ENCODE measurements around the gene SLC7A7. TPM values are rescaled to one million over a fixed set of nuclear protein-coding genes. Genes with fewer than 3 reads are reported as not detected.
"Not testable (repeated sequence)": the region's sequence is repeated elsewhere in the genome, so short reads cannot be mapped to it uniquely, and the experiment has no call there.

Gene SLC7A7
- total and polyA plus RNA-seq, 2 donors (not counting 1 experiment from before 2014, with no cell fraction given) = 6.3 to 9.5 TPM

GRCh38 chr14:22778084-22778483, 37.2 kb downstream of the SLC7A7 start:
- Histone ChIP-seq H3K9ac (ENCODE audit: insufficient read depth, low read length) (no peak overlapping the region), H3K79me2 (ENCODE audit: control insufficient read depth, insufficient read depth, low read length) (no peaks in the 10 kb centered on the region), H3K9me3 (ENCODE audit: control insufficient read depth, insufficient read depth, low read depth, low read length) (no peaks in the 10 kb centered on the region), H3K27ac (ENCODE audit: insufficient read depth, low read length) (no peak overlapping the region), H2AFZ (ENCODE audit: low read length) (no peak overlapping the region), H3K4me2 (ENCODE audit: extremely low read depth, insufficient read depth, low read length) (no peak overlapping the region), H4K20me1 (ENCODE audit: control insufficient read depth, extremely low read depth, insufficient read depth, low read length) (no peaks in the 10 kb centered on the region), H3K4me3 (replicated peaks in 1 of 4; ENCODE audit: control extremely low read depth in 1 of 4, insufficient read depth in 1 of 4, low read depth in 3 of 4, low read length in 4 of 4) (no peak overlapping the region), H3K27me3 (ENCODE audit: control insufficient read depth, insufficient read depth, low read length) (no peaks in the 10 kb centered on the region), H3K4me1 (ENCODE audit: control insufficient read depth, extremely low read depth, insufficient read depth, low read length) (no peaks in the 10 kb centered on the region), H3K36me3 (ENCODE audit: control insufficient read depth, insufficient read depth, low read length) (no peaks in the 10 kb centered on the region)
- DNase-seq (ENCODE audit: low read depth in 2 of 2) = no peak
- TF ChIP-seq EZH2 (IDR thresholded peaks at IDR 0.05; ENCODE audit: low read length, missing control alignments) = no peak
- TF ChIP-seq CTCF (conservative IDR thresholded peaks at IDR 0.05 in 1 of 2, IDR thresholded peaks at IDR 0.05 in 1 of 2; ENCODE audit: low read depth in 1 of 2, low read length in 2 of 2) = no peak

DNA sequence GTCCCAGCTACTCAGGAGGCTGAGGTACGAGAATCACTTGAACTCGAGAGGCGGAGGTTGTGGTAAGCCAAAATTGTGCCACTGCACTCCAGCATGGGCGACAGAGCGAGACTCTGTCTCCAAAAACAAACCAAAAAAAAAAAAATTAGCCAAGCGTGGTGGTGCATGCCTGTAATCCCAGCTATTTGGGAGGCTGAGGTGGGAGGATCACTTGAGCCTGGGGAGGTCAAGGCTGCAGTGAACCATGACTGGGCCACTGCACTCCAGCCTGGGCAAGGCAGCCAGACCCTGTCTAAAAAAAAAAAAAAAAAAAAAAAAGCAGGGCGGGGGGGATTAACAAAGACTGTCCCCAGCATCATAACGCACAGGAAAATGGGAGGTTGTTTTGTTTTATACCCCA, 38.4 kb downstream of the SLC7A7 start:
- not testable (repeated sequence) for DNase-seq (ENCODE audit: low read depth in 2 of 2); H3K79me2 ChIP-seq (ENCODE audit: control insufficient read depth, insufficient read depth, low read length); H3K36me3 ChIP-seq (ENCODE audit: control insufficient read depth, insufficient read depth, low read length); H3K27me3 ChIP-seq (ENCODE audit: control insufficient read depth, insufficient read depth, low read length); H3K4me3 ChIP-seq (replicated peaks in 1 of 4; ENCODE audit: control extremely low read depth in 1 of 4, insufficient read depth in 1 of 4, low read depth in 3 of 4, low read length in 4 of 4); H3K9ac ChIP-seq (ENCODE audit: insufficient read depth, low read length); H3K27ac ChIP-seq (ENCODE audit: insufficient read depth, low read length); H3K4me2 ChIP-seq (ENCODE audit: extremely low read depth, insufficient read depth, low read length); H3K9me3 ChIP-seq (ENCODE audit: control insufficient read depth, insufficient read depth, low read depth, low read length); H2AFZ ChIP-seq (ENCODE audit: low read length); H3K4me1 ChIP-seq (ENCODE audit: control insufficient read depth, extremely low read depth, insufficient read depth, low read length); H4K20me1 ChIP-seq (ENCODE audit: control insufficient read depth, extremely low read depth, insufficient read depth, low read length)

DNA sequence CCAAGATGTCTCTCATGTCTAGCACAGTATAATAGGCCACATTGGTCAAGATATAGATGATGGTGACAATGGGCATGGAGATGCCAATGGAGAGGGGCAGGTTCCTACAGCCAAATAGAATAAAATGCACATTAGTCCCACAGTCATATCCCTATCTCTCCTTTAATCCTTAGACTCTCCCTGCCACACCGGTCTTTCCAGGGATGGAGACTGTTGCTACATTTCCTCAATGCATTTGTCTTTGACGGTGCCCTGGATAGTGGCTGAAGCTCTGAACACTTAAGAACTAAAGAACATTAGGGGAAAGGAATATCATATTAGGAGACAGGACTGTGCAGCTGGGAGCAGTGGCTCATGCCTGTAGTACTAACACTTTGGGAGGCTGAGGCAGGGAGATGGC, 39.0 kb downstream of the SLC7A7 start:
- H4K20me1 ChIP-seq (ENCODE audit: control insufficient read depth, extremely low read depth, insufficient read depth, low read length) = no peaks in the 10 kb centered on the region
- TF ChIP-seq CTCF (conservative IDR thresholded peaks at IDR 0.05 in 1 of 2, IDR thresholded peaks at IDR 0.05 in 1 of 2; ENCODE audit: low read depth in 1 of 2, low read length in 2 of 2) (no peak), EZH2 (IDR thresholded peaks at IDR 0.05; ENCODE audit: low read length, missing control alignments) (no peak)

More for the DNA sequence above, 39.0 kb downstream of the SLC7A7 start:
- no peaks in the 10 kb centered on the region for H3K27me3 ChIP-seq (ENCODE audit: control insufficient read depth, insufficient read depth, low read length)
- peaks cover 5% of the 10 kb centered on the region for H3K36me3 ChIP-seq (ENCODE audit: control insufficient read depth, insufficient read depth, low read length)
- H3K4me1 ChIP-seq (ENCODE audit: control insufficient read depth, extremely low read depth, insufficient read depth, low read length) = no peaks in the 10 kb centered on the region
- no peak overlapping the region for H3K4me3 ChIP-seq (replicated peaks in 1 of 4; ENCODE audit: control extremely low read depth in 1 of 4, insufficient read depth in 1 of 4, low read depth in 3 of 4, low read length in 4 of 4)
- no peak overlapping the region for H3K4me2 ChIP-seq (ENCODE audit: extremely low read depth, insufficient read depth, low read length)
- no peak for DNase-seq (ENCODE audit: low read depth in 2 of 2)
- H3K9ac ChIP-seq (ENCODE audit: insufficient read depth, low read length) = no peak overlapping the region
- H3K79me2 ChIP-seq (ENCODE audit: control insufficient read depth, insufficient read depth, low read length) = no peaks in the 10 kb centered on the region
- no peak overlapping the region for H2AFZ ChIP-seq (ENCODE audit: low read length)
- no peak overlapping the region for H3K27ac ChIP-seq (ENCODE audit: insufficient read depth, low read length)
- H3K9me3 ChIP-seq (ENCODE audit: control insufficient read depth, insufficient read depth, low read depth, low read length) = no peaks in the 10 kb centered on the region

Data from fibroblast of lung (primary cell).